Measurements from ENCODE around the gene LAMA1. TPM values are rescaled to one million over a fixed set of nuclear protein-coding genes. Genes with fewer than 3 reads are reported as not detected.

LAMA1 gene
- total and polyA plus RNA-seq, 2 of the 8 experiments (the other 6 are each of a cell fraction or from before 2014, with no cell fraction given) = 30.4 to 48.7 TPM

DNA sequence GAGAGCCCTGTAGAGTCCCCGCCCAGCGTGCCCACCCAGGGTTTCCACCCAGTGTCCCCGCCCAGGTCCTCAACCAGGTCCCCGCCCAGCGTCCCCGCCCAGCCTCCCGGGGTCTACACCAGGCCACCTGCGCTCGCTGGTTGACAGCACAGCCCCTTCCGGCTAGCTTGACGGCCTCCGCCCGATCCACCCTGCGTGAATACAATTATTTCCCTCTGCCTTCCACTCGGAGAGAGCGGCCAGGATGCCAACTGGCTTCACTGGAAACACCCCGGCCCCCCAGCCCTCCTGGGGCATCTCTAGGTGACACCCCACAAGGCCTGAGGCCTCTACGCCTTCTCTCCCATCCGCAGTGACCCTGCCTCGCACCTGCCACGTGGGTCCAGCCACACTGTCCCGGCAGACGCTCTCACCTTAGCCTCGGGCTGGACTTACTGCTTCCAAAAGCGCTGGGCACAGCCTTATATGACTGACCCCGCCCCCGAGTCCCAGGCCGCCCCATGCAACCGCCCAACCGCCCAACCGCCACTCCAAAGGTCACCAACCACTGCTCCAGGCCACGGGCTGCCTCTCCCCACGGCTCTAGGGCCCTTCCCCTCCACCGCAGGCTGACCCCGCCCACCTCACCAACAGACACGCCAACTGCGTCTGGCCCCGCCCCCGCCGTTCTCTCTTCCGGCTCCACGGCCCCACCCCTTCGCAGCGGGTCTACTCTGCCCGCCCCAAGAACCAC is 188.1 kb downstream of the LAMA1 start (continued):
- TF ChIP-seq CBX5 (IDR thresholded peaks at IDR 0.05; ENCODE audit: low read depth, low read length) = no peak
- TF ChIP-seq TEAD4 (IDR thresholded peaks at IDR 0.05; ENCODE audit: low read depth, low read length) = no peak
- no peak for TF ChIP-seq JUND (IDR thresholded peaks at IDR 0.05; ENCODE audit: low read length)
- TF ChIP-seq EGR1 (IDR thresholded peaks at IDR 0.05; ENCODE audit: borderline replicate concordance, low read depth, low read length) = no peak

All from H1 (cell line).